GM19035 (cell line): ENCODE results near the gene CMTM8.

Experiments
- ATAC-seq: cut with Tn5 transposase; IDR thresholded peaks from one replicate; pipeline ENCODE4 v1.9.1; 2021; ENCODE audit not compliant: unreplicated experiment

CMTM8 gene

GRCh38 chr3:32305361-32305876, 66.9 kb downstream of the CMTM8 start:
- ATAC-seq: no peak

DNA sequence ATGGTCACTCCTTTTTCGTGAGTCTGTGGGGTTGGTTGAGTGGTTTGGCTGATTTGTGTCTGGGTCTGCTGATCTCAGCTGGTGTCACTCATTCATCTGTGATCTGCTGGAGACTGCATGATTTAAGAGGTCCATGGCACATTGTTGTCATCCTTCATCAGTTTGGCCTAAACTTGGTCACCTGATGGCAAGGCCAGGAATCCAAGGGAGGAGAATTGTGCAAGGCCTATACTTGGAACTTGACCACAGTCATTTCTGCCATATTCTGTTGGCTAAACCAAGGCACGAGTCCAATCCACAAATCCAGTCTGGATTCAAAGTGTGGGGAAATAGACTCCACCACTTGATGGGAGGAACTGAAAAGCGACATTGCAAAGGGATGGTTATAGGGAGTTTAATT, 67.6 kb downstream of the CMTM8 start:
- no peak for ATAC-seq

DNA sequence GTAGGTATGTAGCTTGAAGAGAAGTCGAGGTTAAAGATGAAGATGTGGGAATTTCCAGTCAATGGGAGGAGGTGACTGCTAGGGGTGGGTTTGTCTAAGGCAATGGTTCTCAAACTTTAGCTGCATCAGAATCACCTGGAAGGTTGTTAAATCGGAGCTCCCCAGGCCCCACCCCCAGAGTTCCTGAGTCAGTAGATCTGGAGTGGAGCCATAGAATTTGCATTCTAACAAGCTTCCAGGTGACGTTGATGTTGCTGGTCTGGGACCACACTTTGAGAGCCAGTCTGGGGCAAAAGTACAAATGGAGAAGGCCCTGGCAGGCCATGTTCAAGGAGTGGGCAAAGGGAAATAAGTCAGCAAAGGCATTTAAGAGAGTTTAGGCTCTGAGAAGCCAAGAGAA, 69.1 kb downstream of the CMTM8 start:
- no peak for ATAC-seq

DNA sequence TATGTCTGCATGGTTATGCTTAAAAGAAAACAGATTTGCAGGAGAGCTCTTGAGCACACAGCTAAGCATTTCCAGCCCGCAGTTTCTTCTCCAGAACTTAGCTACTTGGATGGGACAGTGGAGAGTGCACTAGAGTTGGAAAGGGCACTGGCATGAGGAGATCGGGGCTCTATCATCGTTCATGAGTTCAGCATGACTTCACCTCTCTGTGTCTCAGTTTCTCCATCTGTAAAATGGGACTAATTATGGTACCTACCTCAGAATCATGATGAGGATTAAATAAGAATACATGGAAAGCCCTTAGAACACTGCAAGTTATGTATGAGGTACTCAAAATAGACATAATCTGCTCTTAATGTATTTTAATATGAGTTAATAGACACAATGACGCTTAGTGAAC, 69.9 kb downstream of the CMTM8 start:
- ATAC-seq: no peak

GRCh38 chr3:32309654-32310242, 71.3 kb downstream of the CMTM8 start:
- ATAC-seq: no peak

GRCh38 chr3:32310336-32310735, 71.9 kb downstream of the CMTM8 start:
- no peak for ATAC-seq

GRCh38 chr3:32310918-32311839, 72.7 kb downstream of the CMTM8 start:
- ATAC-seq: no peak

DNA sequence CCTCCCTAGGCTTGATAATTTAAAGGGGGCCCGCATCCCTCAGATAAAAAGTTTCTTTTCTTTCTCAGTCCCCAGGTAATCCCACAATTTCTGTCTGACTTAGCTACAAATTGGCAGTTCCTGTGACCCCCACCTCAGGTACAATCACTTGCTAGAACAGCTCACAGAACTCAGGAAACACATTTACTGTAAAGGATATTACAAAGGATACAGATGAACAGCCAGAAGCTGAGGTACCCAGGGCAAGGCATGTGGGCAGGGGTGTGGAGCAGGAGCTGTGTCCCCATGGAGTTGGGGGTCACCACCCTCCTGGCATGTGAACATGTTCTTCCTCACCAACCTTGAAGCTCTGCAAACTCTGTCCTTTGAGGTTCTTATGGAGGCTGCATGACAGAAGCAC, 73.8 kb downstream of the CMTM8 start:
- ATAC-seq: no peak

DNA sequence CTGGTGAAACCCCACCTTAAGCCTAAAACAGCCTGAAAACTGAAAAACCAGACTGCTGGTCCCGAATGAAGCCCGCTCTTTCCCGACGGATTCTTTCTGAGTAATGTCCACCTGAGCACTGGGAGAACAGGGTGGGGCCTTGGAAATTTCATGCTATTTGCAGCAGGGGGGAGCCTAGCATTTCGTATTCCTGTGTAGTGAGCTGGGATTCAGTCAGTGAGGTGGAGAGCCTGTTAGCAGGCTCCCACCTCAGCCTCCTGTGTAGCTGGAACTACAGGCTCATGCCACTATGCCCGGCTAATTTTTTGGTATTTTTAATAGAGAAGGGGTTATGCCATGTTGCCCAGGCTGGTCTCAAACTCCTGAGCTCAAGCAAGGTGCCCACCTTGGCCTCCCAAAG, 74.7 kb downstream of the CMTM8 start:
- ATAC-seq: no peak

- no peak for ATAC-seq
These were observed 75.4 kb downstream of the CMTM8 start for GRCh38 chr3:32313723-32314473.

GRCh38 chr3:32315441-32315840, 77.0 kb downstream of the CMTM8 start:
- ATAC-seq: no peak

- no peak for ATAC-seq
These were observed 77.8 kb downstream of the CMTM8 start for GRCh38 chr3:32316319-32316718.

GRCh38 chr3:32316976-32317375, 78.5 kb downstream of the CMTM8 start:
- ATAC-seq: no peak

DNA sequence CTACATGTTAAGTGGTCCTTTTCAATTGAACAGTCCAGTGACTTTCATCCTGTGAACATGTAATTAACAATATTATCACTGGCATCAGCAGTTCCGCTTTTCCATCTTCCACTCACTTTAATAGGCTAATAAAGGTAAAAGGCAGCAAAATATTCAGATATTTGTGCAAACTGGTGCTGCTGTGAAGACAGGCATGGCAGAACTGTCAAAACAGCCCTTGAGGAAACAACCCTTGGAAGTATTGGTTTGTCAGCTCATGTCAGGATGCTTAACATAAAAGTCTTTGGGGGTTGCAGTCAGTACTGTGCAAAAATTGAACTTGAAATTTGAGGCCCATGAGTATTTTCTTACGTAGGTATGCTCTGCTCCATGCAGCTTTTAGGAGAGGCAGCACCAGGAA, 81.1 kb downstream of the CMTM8 start:
- no peak for ATAC-seq

- no peak for ATAC-seq
These were observed 81.6 kb downstream of the CMTM8 start for GRCh38 chr3:32320080-32320479.

DNA sequence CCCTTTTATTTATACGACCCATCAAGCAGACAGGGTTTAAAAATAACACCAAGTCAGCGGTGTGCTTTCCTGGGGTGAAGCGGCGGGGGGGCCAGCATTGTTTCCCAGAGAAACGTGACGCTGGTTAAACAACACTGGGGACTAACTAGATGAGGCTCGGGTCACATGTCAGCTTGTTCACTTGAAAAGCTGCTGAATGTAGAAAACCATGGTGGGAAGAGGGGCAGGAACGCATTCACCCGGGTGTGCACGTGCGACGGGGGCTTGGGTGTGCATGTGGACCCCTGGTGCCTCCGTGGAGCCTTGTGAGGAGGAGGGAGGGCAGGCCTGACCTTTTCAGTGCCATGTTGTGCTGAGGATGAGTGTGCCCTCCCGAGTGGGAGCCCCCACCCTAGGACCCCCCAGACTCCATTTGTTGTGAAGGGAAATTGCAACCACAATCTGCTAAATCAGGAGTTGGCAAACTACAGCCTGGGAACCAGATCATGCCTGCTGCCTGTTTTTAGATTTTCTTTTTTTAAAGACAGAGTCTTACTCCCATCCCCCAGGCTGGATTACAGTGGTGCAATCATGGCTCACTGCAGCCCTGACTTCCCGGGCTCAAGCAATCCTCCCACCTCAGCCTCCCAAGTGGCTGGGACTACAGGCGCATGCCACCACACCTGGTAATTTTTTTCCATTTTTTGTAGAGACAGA, 82.8 kb downstream of the CMTM8 start:
- ATAC-seq: no peak

DNA sequence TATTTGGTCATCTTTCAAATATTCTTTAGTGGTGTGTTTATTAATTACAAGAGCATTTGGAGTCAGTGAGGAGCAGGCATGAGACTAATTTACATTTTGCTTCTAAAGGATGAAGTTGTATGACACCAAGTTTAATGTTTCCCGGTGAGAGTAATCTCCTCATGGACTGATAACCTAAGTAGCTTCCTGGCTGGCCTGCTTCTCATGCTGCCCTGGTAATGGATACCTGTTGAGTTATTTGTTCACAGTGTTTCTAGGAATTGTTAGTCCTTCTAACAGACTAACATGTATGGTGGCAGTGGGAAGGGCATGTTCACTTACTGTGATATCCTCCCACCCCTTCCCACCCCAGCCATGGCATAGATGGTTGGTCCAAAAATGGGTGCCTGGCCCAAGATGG, 83.8 kb downstream of the CMTM8 start:
- ATAC-seq: no peak

DNA sequence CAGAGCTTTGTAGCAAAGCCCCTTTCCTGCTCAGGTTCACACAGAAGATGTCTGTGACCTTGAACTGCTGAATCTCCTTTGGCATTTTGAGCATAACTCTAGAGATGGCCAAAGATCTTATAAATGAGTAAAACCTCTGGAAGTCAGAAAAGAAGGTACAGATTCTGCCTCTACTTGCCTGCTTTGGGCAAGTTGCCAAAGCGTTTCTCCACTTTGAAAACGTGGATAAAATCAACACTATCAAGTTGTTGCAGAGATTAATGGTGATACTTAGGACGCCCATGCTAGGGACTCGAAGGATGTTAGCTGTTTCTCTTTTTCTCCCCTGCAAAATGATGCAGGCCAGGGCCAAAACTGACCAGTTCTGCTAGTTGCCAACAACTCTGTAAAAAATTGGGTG, 85.1 kb downstream of the CMTM8 start:
- no peak for ATAC-seq

GRCh38 chr3:32325201-32325600, 86.7 kb downstream of the CMTM8 start:
- no peak for ATAC-seq

GRCh38 chr3:32325927-32326326, 87.4 kb downstream of the CMTM8 start:
- ATAC-seq: no peak

- no peak for ATAC-seq
These were observed 88.3 kb downstream of the CMTM8 start for GRCh38 chr3:32326795-32327194.
